WERI-Rb-1 (cell line): ENCODE data around the gene ADGRL3.

Experiments
- DNase-seq: peaks from one replicate; pipeline ENCODE4 v3.0.0-alpha.2; 2020
- H3K27ac ChIP-seq: fragments of 250-450 bp; sonication (Bioruptor Pico); 2 replicates; pipeline ENCODE4 v1.5.1; 2020; ENCODE audit warnings: mild to moderate bottlenecking, moderate library complexity
- H3K27me3 ChIP-seq: fragments of 250-450 bp; sonication (Bioruptor Pico); 2 replicates; pipeline ENCODE4 v1.5.1; 2021; ENCODE audit warnings: mild to moderate bottlenecking, low read depth, moderate library complexity; ENCODE audit not compliant: insufficient read depth, severe bottlenecking
- H3K36me3 ChIP-seq: fragments of 250-450 bp; sonication (Bioruptor Pico); 2 replicates; pipeline ENCODE4 v1.5.1; 2020; ENCODE audit warnings: mild to moderate bottlenecking, moderate library complexity
- H3K4me3 ChIP-seq: 2 replicates; pipeline ENCODE4 v1.5.1; 2011; ENCODE audit warnings: low read depth, mild to moderate bottlenecking, control low read depth, low read length
- H3K9me3 ChIP-seq: fragments of 250-450 bp; sonication (Bioruptor Pico); 2 replicates; pipeline ENCODE4 v1.5.1; 2021; ENCODE audit warnings: mild to moderate bottlenecking, moderate library complexity; ENCODE audit not compliant: severe bottlenecking
- TF ChIP-seq, protein P1 (sequence below): IDR thresholded peaks from 2 replicates; pipeline ENCODE4 v1.5.1; 2011; ENCODE audit warnings: low read depth, mild to moderate bottlenecking, control low read depth, inconsistent platforms, low read length

ADGRL3 gene

DNA sequence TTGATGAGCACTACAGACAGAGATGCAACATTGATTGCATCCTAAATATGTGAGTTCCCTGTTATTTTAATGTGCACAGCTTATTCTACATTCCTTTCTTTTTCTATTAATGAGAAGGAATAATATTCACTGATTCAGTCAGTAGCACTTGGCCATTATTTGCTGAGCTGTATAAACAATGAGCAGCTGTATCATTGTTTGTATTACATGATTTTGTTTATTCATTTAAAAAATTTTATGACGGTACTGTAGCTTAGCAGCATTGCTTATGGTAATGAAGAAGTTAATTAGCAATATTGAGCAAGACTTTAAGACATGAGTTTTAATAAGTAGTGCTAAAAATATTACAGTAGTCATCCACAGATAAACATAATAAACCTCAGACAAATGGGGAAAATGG is 582.0 kb downstream of the ADGRL3 start:
- TF ChIP-seq, protein P1, sequence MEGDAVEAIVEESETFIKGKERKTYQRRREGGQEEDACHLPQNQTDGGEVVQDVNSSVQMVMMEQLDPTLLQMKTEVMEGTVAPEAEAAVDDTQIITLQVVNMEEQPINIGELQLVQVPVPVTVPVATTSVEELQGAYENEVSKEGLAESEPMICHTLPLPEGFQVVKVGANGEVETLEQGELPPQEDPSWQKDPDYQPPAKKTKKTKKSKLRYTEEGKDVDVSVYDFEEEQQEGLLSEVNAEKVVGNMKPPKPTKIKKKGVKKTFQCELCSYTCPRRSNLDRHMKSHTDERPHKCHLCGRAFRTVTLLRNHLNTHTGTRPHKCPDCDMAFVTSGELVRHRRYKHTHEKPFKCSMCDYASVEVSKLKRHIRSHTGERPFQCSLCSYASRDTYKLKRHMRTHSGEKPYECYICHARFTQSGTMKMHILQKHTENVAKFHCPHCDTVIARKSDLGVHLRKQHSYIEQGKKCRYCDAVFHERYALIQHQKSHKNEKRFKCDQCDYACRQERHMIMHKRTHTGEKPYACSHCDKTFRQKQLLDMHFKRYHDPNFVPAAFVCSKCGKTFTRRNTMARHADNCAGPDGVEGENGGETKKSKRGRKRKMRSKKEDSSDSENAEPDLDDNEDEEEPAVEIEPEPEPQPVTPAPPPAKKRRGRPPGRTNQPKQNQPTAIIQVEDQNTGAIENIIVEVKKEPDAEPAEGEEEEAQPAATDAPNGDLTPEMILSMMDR, result no peak
- no peak overlapping the region for H3K27ac ChIP-seq
- no peaks in the 10 kb centered on the region for H3K9me3 ChIP-seq
- no peaks in the 10 kb centered on the region for H3K36me3 ChIP-seq
- H3K27me3 ChIP-seq, result no peaks in the 10 kb centered on the region
- DNase-seq, result no peak
- H3K4me3 ChIP-seq, result no peak overlapping the region

DNA sequence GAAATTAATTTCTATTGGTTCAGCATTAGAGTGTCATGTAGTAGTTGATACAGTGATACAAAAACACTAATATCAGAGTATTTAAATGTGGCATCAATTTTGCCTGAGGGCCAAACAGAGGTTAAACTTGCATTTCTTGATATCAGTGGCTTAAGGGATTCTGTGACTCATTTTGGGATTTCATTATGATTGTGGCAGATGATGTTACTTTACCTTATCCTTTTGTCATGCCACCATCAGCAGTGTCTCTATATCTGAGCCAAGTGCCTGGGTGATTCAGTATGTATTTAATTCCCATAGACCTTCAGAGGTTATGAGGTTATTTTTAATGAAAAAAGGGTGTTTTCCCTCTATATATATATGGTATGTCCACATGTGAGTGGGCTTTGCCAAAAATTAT is 582.9 kb downstream of the ADGRL3 start:
- no peak overlapping the region for H3K4me3 ChIP-seq
- no peak for DNase-seq
- no peaks in the 10 kb centered on the region for H3K27me3 ChIP-seq
- TF ChIP-seq, protein P1, result no peak
- H3K9me3 ChIP-seq, result no peaks in the 10 kb centered on the region
- H3K27ac ChIP-seq, result no peak overlapping the region
- no peaks in the 10 kb centered on the region for H3K36me3 ChIP-seq

DNA sequence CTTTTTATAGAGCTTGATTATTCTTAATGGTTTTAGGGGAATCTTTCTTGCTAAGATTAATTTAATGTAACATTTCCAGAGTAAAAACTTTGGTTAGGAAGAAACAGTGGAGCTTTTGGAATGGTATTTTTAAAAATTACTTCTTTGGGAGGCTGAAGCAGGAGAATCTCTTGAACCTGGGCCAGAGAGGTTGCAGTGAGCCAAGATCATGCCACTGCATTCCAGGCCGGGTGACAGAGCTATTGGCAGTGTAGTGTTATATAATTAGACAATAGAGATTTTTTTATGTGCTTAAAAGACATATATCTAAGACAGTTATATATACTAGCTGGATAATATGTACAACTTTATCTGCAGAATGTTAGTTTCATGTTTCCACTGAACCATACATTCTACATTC is 585.6 kb downstream of the ADGRL3 start:
- no peaks in the 10 kb centered on the region for H3K36me3 ChIP-seq
- no peaks in the 10 kb centered on the region for H3K27me3 ChIP-seq
- DNase-seq, result no peak
- H3K9me3 ChIP-seq, result no peaks in the 10 kb centered on the region
- no peak overlapping the region for H3K27ac ChIP-seq
- TF ChIP-seq, protein P1, result no peak
- H3K4me3 ChIP-seq, result no peak overlapping the region

DNA sequence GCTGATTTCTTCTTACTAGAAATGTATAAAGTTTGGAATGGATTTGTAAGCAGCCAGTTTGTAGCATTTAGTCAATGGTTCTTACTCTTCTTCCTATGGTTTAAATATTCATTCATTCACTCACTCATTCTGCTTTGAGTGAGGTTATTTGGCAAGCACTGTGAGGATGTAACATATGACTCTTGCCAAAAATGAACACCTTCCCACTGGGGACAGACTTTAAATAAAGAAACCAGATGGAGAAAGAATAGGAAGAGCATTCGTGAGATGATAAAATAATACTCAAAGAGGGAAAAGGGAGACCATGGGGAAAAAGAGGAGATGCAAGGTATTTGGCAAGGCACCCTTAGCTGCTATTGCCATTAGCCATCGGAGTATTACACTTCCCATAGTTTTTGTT is 586.1 kb downstream of the ADGRL3 start:
- Histone ChIP-seq H3K27ac (no peak overlapping the region), H3K4me3 (no peak overlapping the region), H3K9me3 (no peaks in the 10 kb centered on the region), H3K36me3 (no peaks in the 10 kb centered on the region), H3K27me3 (no peaks in the 10 kb centered on the region)
- TF ChIP-seq, protein P1, result no peak
- DNase-seq, result no peak

DNA sequence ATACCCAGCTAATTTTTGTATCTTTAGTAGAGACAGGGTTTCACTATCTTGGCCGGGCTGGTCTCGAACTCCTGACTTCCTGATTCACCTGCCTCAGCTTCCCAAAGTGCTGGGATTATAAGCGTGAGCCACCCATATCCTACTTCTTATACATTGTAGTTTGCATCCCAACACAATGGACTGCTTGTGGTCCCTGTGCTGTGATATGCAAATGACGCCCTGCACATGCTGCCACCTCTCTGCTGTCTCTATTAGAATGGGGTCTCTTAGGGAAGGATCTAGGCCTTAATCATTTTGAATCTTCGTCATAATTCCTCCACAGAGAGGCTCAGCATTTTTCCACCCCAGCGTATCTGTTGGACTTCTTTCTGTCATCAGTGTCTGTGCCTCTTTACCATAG is 595.9 kb downstream of the ADGRL3 start:
- TF ChIP-seq, protein P1, result no peak
- Histone ChIP-seq H3K36me3 (no peaks in the 10 kb centered on the region), H3K27ac (no peak overlapping the region), H3K9me3 (no peaks in the 10 kb centered on the region), H3K4me3 (no peak overlapping the region), H3K27me3 (no peaks in the 10 kb centered on the region)
- no peak for DNase-seq

DNA sequence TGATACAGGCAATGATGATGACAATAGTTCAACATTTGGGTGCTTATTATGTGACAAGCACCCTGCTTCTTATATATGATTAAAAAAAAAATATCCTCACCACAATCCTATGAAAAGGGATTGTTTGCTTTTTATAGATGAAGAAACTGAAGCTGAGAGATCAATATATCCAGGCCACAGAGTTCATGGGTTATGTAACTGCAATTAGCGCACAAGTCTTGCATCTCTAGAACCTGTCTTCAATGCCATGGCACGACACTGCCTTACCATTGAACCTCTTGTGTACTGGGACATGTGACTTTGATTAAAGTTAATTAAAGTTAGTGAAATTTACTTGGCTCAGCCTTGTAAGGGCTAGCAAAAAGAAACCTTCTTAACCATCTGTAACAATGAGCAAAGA is 599.7 kb downstream of the ADGRL3 start:
- DNase-seq, result no peak
- Histone ChIP-seq H3K9me3 (no peaks in the 10 kb centered on the region), H3K27me3 (no peaks in the 10 kb centered on the region), H3K36me3 (no peaks in the 10 kb centered on the region), H3K4me3 (no peak overlapping the region), H3K27ac (no peak overlapping the region)
- TF ChIP-seq, protein P1, result no peak
